BJ (cell line): ENCODE data around the gene ANKEF1. TPM values are rescaled to one million over a fixed set of nuclear protein-coding genes. Genes with fewer than 3 reads are reported as not detected.

Experiments used
- CTCF ChIA-PET: fragments of 350-600 bp; formaldehyde crosslinking; extraction: SDS; loops from one replicate; lab custom pipeline; 2021; ENCODE audit warnings: antibody characterized with exemption, inconsistent platforms; lab: Yijun Ruan, JAX
- POLR2A ChIA-PET: fragments of 300-600 bp; sonication (Branson Sonifier 250); formaldehyde crosslinking; extraction: SDS; loops from one replicate; lab custom pipeline; 2021; ENCODE audit warnings: antibody characterized with exemption; lab: Charles Lee
- DNase-seq: peaks from one replicate; pipeline ENCODE4 v3.0.0-alpha.2; 2011; ENCODE audit warnings: low read depth
- H3K27me3 ChIP-seq: 2 replicates; pipeline ENCODE4 v1.6.0; 2011; ENCODE audit warnings: low read length; ENCODE audit not compliant: control insufficient read depth, insufficient read depth
- H3K36me3 ChIP-seq: 2 replicates; pipeline ENCODE4 v1.5.1; 2011; ENCODE audit warnings: low read length; ENCODE audit not compliant: control insufficient read depth, insufficient read depth
- H3K4me3 ChIP-seq: 2 replicates; pipeline ENCODE4 v1.5.1; 2011; ENCODE audit warnings: low read depth, mild to moderate bottlenecking, control low read depth, low read length
- polyA plus RNA-seq: library from polyadenylated mRNA; depleted of rRNA; stranded (reverse); fragments of >200 nt; gene quantifications from 2 replicates; pipeline ENCODE4 v1.2.3, GENCODE V29; 2011
- TF ChIP-seq, protein P1 (sequence below): IDR thresholded peaks from 2 replicates; pipeline ENCODE4 v1.5.1; 2011; ENCODE audit warnings: low read depth, mild to moderate bottlenecking, control low read depth, inconsistent platforms, low read length, moderate library complexity; ENCODE audit not compliant: insufficient read depth

The ANKEF1 gene
- polyA plus RNA-seq, 1 experiment: 0.70 TPM

DNA sequence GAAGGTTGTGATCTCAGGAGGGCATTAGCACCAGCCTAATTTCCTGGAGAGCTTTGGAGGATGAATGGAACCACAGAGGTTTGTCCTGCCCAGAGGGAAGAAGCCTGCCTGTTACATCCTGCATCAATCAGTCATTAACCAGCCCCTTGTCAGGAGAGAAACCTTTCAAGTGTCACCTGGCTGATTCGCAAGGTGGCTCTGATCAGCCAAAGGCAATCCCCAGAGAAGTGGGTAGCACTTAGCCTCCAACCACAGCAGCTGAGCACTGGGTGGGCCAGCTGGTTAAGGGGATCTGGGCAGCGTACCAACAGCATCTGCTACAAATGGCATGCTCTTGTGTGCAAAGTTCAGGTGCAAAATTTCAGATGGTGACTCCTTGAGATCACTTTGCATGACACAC, 26.9 kb downstream of the ANKEF1 start:
- TF ChIP-seq, protein P1, sequence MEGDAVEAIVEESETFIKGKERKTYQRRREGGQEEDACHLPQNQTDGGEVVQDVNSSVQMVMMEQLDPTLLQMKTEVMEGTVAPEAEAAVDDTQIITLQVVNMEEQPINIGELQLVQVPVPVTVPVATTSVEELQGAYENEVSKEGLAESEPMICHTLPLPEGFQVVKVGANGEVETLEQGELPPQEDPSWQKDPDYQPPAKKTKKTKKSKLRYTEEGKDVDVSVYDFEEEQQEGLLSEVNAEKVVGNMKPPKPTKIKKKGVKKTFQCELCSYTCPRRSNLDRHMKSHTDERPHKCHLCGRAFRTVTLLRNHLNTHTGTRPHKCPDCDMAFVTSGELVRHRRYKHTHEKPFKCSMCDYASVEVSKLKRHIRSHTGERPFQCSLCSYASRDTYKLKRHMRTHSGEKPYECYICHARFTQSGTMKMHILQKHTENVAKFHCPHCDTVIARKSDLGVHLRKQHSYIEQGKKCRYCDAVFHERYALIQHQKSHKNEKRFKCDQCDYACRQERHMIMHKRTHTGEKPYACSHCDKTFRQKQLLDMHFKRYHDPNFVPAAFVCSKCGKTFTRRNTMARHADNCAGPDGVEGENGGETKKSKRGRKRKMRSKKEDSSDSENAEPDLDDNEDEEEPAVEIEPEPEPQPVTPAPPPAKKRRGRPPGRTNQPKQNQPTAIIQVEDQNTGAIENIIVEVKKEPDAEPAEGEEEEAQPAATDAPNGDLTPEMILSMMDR: no peak
- Histone ChIP-seq H3K4me3 (no peak overlapping the region), H3K27me3 (0 out of 2 replicates have a peak, but pooled peaks cover 3% of the 10 kb centered on the region), H3K36me3 (no peaks in the 10 kb centered on the region)
- POLR2A ChIA-PET: no interaction called here
- CTCF ChIA-PET: interaction anchor here (1.0 to 1.2 kb wide), 2 partner anchors 29 to 90 kb away, joined by 3 read pairs; no protein-coding TSS in a partner anchor
- no peak for DNase-seq

DNA sequence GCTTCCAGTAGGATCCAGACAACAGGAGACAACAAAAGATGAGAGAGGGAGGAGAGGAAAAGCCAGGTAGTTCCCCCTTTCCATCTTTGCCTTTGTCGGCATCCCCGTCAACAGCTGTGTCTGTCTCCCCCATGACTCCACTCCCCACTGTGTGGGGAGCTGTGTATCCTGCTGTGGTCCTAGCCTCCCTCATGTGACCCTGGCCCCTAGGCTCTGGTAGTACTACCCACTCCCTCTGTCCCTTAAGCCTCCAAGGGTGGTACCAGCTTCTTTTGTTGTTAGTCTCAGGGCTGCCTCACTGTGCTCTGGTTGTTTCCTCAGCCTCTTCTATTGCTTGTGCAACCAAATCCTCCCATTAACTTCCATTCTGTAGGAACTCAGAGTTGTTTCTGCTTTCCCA, 28.7 kb downstream of the ANKEF1 start:
- no peak for DNase-seq
- TF ChIP-seq, protein P1: no peak
- ChIA-PET POLR2A (no interaction called here), CTCF (interaction anchor here (0.9 to 1.7 kb wide), 2 partner anchors 27 to 85 kb away, joined by 3 to 4 read pairs; no protein-coding TSS in a partner anchor)
- no peaks in the 10 kb centered on the region for H3K36me3 ChIP-seq
- H3K27me3 ChIP-seq: 0 out of 2 replicates have a peak, but pooled peaks cover 3% of the 10 kb centered on the region
- H3K4me3 ChIP-seq: no peak overlapping the region

DNA sequence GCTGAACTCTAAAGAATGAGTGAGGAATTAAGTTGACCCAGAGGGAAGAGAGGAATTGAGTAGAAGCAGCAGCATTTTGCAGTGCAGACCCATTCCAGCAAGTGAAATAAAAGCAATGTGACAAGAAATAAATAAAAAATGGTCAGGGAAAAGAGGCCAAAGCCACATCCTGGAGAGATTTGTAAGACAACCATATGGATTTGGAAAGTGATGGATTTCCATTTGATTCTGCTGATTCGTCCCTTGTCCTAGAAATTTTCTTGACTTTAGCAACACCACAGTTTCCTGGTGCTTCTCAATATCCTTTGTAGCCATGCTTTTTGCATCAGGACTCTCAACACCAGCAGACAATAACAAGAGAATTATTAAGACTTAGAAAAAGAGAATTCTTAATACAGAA, 29.8 kb downstream of the ANKEF1 start:
- POLR2A ChIA-PET: no interaction called here
- DNase-seq: no peak
- no peaks in the 10 kb centered on the region for H3K36me3 ChIP-seq
- H3K4me3 ChIP-seq: no peak overlapping the region
- 0 out of 2 replicates have a peak, but pooled peaks cover 3% of the 10 kb centered on the region for H3K27me3 ChIP-seq
- CTCF ChIA-PET: interaction anchor here (1.0 to 1.7 kb wide), 2 partner anchors 86 to 346 kb away, joined by 3 read pairs; no protein-coding TSS in a partner anchor
- TF ChIP-seq, protein P1: no peak

DNA sequence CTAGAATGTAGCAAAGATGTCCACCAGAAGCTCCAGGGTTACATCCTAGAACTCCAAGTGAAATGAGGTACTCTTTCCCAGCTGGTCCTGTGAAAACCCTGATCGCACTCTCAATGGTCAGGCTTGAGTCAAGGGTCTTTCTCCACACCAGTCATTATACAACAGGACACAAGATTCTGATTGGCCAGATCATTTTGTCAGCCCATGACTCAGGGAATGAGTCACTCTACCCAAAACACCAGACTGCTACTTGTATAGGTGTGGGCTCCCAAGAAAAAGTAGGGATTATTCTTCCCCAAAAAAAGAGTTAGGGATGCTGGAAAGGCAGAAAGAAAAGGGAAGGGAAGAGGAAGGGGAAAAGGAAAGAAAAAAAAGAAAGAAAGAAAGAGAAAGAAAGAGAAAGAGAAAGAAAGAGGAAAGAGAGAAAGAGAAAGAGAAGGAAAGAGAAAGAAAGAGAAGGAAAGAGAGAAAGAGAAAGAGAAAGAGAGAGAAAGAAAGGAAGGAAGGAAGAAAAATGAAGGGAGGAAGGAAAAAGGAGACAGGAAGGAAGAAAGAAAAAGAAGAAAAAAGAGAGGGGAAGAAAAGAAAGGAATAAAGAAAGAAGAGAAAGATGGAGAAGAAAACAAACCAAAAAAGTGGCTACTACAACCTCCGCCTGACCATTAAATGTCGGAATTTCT, 30.5 kb downstream of the ANKEF1 start:
- DNase-seq: no peak
- 0 out of 2 replicates have a peak, but pooled peaks cover 2% of the 10 kb centered on the region for H3K27me3 ChIP-seq
- ChIA-PET CTCF (no interaction called here), POLR2A (no interaction called here)
- H3K36me3 ChIP-seq: no peaks in the 10 kb centered on the region
- TF ChIP-seq, protein P1: no peak
- no peak overlapping the region for H3K4me3 ChIP-seq

DNA sequence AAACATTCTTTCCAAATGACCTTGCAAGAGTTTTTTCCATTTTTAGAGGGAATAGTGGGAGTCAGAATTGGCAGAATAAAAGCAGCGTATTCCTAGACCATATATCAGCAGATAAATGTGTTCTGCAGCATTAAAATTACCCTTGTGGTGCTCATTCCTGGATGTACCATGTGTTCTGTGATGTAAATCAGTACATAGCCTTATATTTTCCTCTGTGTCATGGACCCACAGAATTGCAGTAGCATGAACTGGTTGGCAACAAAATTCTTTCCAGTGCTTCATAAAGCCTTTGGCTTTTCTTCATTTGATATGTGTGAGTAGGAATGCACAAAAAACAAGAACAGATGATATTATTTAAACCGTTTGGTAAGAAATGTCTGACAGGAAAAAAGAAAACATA, 32.5 kb downstream of the ANKEF1 start:
- TF ChIP-seq, protein P1: no peak
- H3K36me3 ChIP-seq: no peaks in the 10 kb centered on the region
- CTCF ChIA-PET: no interaction called here
- H3K4me3 ChIP-seq: no peak overlapping the region
- H3K27me3 ChIP-seq: no peaks in the 10 kb centered on the region
- no peak for DNase-seq
- POLR2A ChIA-PET: no interaction called here
